ENCODE measurements around the gene MROH8. TPM values are rescaled to one million over a fixed set of nuclear protein-coding genes. Genes with fewer than 3 reads are reported as not detected.

Gene MROH8
- total RNA-seq, 4 donors from 2014 or later: 4.4 to 14.1 (median 6.2) TPM

GRCh38 chr20:37111926-37112455, 67.4 kb downstream of the MROH8 start:
- Histone ChIP-seq H3K36me3 (no peaks in the 10 kb centered on the region), H3K4me3 (no peak overlapping the region), H3K27me3 (no peaks in the 10 kb centered on the region), H3K27ac (no peak overlapping the region), H3K9me3 (no peaks in the 10 kb centered on the region), H3K4me1 (no peaks in the 10 kb centered on the region)
- no peak for DNase-seq
- intact Hi-C loops (cut with DNase I; ENCODE audit: low total_unique reads): no loop called here
- TF ChIP-seq CTCF (IDR thresholded peaks at IDR 0.05): no peak
- no peak for TF ChIP-seq POLR2A (IDR thresholded peaks at IDR 0.05)

DNA sequence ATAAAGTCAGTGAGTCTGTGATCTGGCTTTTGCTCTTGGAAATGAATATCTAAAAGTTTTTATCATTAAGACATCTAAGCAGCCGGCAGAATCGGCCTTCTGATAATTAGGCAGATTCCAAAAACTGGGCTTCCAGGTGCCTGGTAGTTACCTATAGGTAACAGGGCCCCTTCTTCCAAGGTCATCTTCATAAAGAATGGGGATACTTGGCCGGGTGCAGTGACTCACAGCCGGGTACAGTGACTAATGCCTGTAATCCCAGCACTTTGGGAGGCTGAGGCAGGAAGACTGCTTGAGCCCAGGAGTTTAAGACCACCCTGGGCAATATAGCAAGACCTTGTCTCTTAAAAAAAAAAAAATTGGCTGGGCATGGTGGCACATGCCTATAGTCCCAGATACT, 70.7 kb downstream of the MROH8 start:
- H3K9me3 ChIP-seq: no peaks in the 10 kb centered on the region
- intact Hi-C loops (cut with DNase I; ENCODE audit: low total_unique reads): no loop called here
- H3K27me3 ChIP-seq: no peaks in the 10 kb centered on the region
- no peaks in the 10 kb centered on the region for H3K36me3 ChIP-seq
- TF ChIP-seq POLR2A (IDR thresholded peaks at IDR 0.05) (no peak), CTCF (IDR thresholded peaks at IDR 0.05) (no peak)
- no peaks in the 10 kb centered on the region for H3K4me1 ChIP-seq
- H3K4me3 ChIP-seq: no peak overlapping the region
- no peak for DNase-seq
- no peak overlapping the region for H3K27ac ChIP-seq

DNA sequence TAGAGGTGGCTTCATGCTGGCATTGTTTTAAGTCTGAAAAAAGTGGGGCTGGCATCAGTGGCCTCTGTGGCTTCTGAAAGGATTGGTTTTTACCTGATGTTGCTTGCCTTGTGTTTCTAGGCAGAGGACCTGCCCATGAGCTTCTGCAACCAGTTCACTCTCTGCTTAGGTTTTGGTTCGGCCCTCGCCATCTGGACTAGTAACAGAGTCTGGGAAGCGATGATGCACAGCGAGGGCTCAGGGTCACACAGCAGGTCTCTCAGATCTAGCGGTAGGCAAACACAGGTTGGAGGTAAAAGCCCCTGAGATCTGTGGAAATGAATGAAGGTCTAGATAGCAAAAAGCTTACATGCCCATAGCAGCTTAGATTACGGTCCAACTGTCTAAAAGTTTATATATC, 76.8 kb downstream of the MROH8 start:
- H3K9me3 ChIP-seq: no peaks in the 10 kb centered on the region
- no peaks in the 10 kb centered on the region for H3K4me1 ChIP-seq
- H3K36me3 ChIP-seq: no peaks in the 10 kb centered on the region
- intact Hi-C loops (cut with DNase I; ENCODE audit: low total_unique reads): no loop called here
- H3K27me3 ChIP-seq: no peaks in the 10 kb centered on the region
- H3K4me3 ChIP-seq: no peak overlapping the region
- no peak overlapping the region for H3K27ac ChIP-seq
- no peak for TF ChIP-seq CTCF (IDR thresholded peaks at IDR 0.05)
- no peak for TF ChIP-seq POLR2A (IDR thresholded peaks at IDR 0.05)
- no peak for DNase-seq

DNA sequence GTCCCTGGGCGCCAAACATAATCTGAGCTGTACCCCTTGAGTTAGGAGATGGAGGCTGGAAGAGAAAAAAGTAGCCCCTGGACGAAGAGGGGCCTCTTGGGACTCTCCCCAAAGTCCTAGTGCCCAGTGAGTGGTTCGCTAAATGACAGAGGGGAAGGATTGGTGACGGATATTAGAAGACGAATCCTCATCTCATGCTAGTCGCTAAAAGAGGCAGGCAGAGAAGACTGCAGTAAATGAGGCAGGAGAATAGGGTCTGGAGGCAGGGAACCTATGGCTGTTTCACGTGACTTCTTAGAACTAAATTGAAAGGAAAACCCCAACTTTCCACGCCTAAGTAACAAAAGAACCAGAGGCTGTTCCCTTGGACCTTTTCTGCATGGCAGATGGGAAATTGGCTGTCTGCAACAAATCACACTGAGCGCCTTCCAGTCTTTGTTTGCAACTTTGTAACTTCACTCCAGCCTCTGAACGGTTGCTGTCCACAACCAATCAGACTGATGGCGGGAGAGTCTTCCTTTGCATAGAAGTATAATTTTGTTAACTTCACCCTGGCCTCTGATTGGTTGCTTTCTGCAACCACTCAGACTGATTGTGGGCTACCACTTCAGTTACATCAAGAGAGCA, 82.8 kb downstream of the MROH8 start:
- peak overlapping the region; percentile 71 to 92 for H3K4me3 ChIP-seq
- H3K9me3 ChIP-seq: no peaks in the 10 kb centered on the region
- TF ChIP-seq CTCF (IDR thresholded peaks at IDR 0.05) (no peak), POLR2A (IDR thresholded peaks at IDR 0.05) (no peak)
- peak overlapping the region; percentile 77 to 82 for H3K27ac ChIP-seq
- intact Hi-C loops (cut with DNase I; ENCODE audit: low total_unique reads): no loop called here
- no peak for DNase-seq
- no peaks in the 10 kb centered on the region for H3K4me1 ChIP-seq
- no peaks in the 10 kb centered on the region for H3K36me3 ChIP-seq
- H3K27me3 ChIP-seq: no peaks in the 10 kb centered on the region

GRCh38 chr20:37095599-37096414, 83.5 kb downstream of the MROH8 start, which contains the start of gene RBL1:
RBL1 (minus strand) TSS chr20:37095997; CDS start chr20:37095928, 69 bp downstream.
- Histone ChIP-seq H3K36me3 (no peaks in the 10 kb centered on the region), H3K4me3 (peak within 1 kb of the TSS; percentile 71 to 92), H3K27me3 (no peaks in the 10 kb centered on the region), H3K27ac (peak within 1 kb of the TSS; percentile 77 to 82), H3K9me3 (no peaks in the 10 kb centered on the region), H3K4me1 (no peaks in the 10 kb centered on the region)
- TF ChIP-seq POLR2A (IDR thresholded peaks at IDR 0.05) (peak in 1 of 2 donors; percentile 41), CTCF (IDR thresholded peaks at IDR 0.05) (peak; percentile 41 to 53 (median 51))
- peak; percentile 78 to 80 for DNase-seq
- intact Hi-C loops (cut with DNase I; ENCODE audit: low total_unique reads): no loop called here

All from uterus (tissue), 4 donors.